A673 (cell line): ENCODE measurements around the gene HCAR1. TPM values are rescaled to one million over a fixed set of nuclear protein-coding genes. Genes with fewer than 3 reads are reported as not detected.
"Not testable (repeated sequence)": the region's sequence is repeated elsewhere in the genome, so short reads cannot be mapped to it uniquely, and the experiment has no call there.

Experiments used
- BruUV-seq: library from RNA; stranded (reverse); fragments of 400-500 nt; replicated peaks from 2 replicates; lab custom pipeline; 2021; lab: Mats Ljungman, UMichigan
- CTCF ChIA-PET: fragments of 300-600 bp; sonication (Branson Sonifier 250); formaldehyde crosslinking; loops from one replicate; lab custom pipeline; 2022; ENCODE audit warnings: antibody characterized with exemption; lab: Charles Lee
- POLR2A ChIA-PET: fragments of 300-600 bp; sonication (Branson Sonifier 250); formaldehyde crosslinking; loops from one replicate; lab custom pipeline; 2022; ENCODE audit warnings: antibody characterized with exemption; ENCODE audit not compliant: low non-redundant PET; lab: Charles Lee
- DNase-seq: peaks from one replicate; pipeline ENCODE4 v3.0.0-alpha.2; 2015; ENCODE audit warnings: low spot score
- H3K27ac ChIP-seq: fragments of 200-600 bp; sonication (generic); 2 replicates; pipeline ENCODE4 v1.5.1; 2016; ENCODE audit warnings: mixed run types, low read depth, mild to moderate bottlenecking, mixed read lengths, antibody characterized with exemption, low read length; ENCODE audit not compliant: poor library complexity, severe bottlenecking
- H3K27me3 ChIP-seq: fragments of 200-600 bp; sonication (generic); replicated peaks from 2 replicates; pipeline ENCODE4 v1.6.1; 2017; ENCODE audit warnings: mixed run types, low read depth, mild to moderate bottlenecking, mixed read lengths, antibody characterized with exemption, low read length; ENCODE audit not compliant: insufficient read depth, poor library complexity
- H3K36me3 ChIP-seq: fragments of 200-600 bp; sonication (generic); 2 replicates; pipeline ENCODE4 v1.6.1; 2016; ENCODE audit warnings: mixed run types, mild to moderate bottlenecking, mixed read lengths, antibody characterized with exemption, low read length; ENCODE audit not compliant: insufficient read depth, poor library complexity, severe bottlenecking
- H3K4me1 ChIP-seq: fragments of 200-600 bp; sonication (generic); 2 replicates; pipeline ENCODE4 v1.6.1; 2017; ENCODE audit warnings: mixed run types, mild to moderate bottlenecking, mixed read lengths, antibody characterized with exemption, low read length; ENCODE audit not compliant: insufficient read depth, poor library complexity, severe bottlenecking
- H3K4me3 ChIP-seq: fragments of 200-600 bp; sonication (generic); 2 replicates; pipeline ENCODE4 v1.5.1; 2016; ENCODE audit warnings: low read depth, mixed run types, mild to moderate bottlenecking, mixed read lengths, low read length; ENCODE audit not compliant: poor library complexity, severe bottlenecking
- H3K9me3 ChIP-seq: fragments of 200-600 bp; sonication (generic); 2 replicates; pipeline ENCODE4 v1.6.1; 2016; ENCODE audit warnings: mixed run types, low read depth, mild to moderate bottlenecking, mixed read lengths, antibody characterized with exemption, low read length; ENCODE audit not compliant: poor library complexity, severe bottlenecking
- EZH2 ChIP-seq: fragments of 200-600 bp; sonication (generic); IDR thresholded peaks from 2 replicates; pipeline ENCODE4 v1.6.1; 2017; ENCODE audit warnings: borderline replicate concordance, low read depth, mild to moderate bottlenecking, mixed read lengths, antibody characterized with exemption, low read length; ENCODE audit not compliant: poor library complexity, severe bottlenecking
- intact Hi-C: fragments of 100-400 bp; cut with micrococcal nuclease; formaldehyde crosslinking; loops from one replicate; pipeline ENCODE4 v1.10.0; 2022; ENCODE audit not compliant: unreplicated experiment
- total RNA-seq: library from RNA; stranded (reverse); gene quantifications from 2 replicates; pipeline ENCODE4 v1.2.3, GENCODE V29; 2021
- TF ChIP-seq, protein P1 (sequence below): fragments of 300-800, 200-600 bp; sonication (generic); conservative IDR thresholded peaks from 2 replicates; pipeline ENCODE4 v1.5.1; 2017; ENCODE audit warnings: low read depth, mild to moderate bottlenecking, antibody characterized with exemption, low read length, moderate library complexity, mixed read lengths

HCAR1 gene
- total RNA-seq, 1 experiment from 2014 or later = 1.9 TPM

DNA sequence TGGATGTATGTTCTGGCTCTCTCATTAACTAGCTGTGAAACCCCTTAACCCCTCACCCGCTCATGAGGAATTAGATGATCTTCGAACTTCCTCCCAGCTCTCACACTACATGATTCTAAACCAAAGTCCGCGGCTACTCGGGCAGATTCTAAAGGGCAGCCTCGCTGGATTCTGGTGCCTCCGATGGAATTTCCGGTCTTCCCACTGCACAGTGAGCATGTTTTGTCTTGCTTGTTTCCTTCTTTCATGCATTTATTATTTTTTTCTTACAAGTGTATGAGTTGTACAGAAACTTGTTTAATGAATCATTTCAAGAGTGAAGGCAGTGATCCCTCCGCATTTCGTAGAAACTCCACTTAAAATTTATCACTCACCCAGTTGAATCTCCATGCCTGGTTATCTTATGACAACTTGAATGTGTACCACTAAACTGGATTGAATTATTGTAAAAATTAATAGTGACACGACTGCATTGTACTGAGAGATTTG is 9.5 kb downstream of the HCAR1 start:
- intact Hi-C loops = no loop called here

DNA sequence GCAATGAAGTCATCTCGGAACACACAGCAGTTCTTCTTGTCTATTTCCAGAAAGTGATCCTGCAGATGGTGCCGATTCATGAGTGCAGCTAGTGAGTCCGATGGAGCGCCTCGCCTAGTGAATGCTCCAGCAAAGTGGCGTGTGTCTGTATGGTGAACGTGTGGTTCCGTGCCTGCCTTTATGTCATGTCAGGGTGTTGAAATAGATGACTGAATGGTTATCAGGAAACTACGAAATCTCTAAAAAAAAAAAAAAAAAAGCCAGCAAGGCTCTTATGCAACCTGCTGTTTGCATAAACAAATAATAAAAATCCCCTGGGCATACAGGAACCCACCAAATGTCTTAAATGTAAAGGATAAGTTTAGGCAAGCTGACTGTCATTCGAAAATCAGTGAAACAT is 14.0 kb downstream of the HCAR1 start, which contains the start of gene HCAR3:
HCAR3 (minus strand) TSS at position 154 of the 400 bp plus-strand sequence; CDS start at position 80, 74 bp downstream.
- H3K4me1 ChIP-seq, DNase-seq, intact Hi-C loops, H3K27ac ChIP-seq, H3K36me3 ChIP-seq, H3K27me3 ChIP-seq, BruUV-seq, H3K4me3 ChIP-seq, POLR2A ChIA-PET, CTCF ChIA-PET, H3K9me3 ChIP-seq: not testable (repeated sequence)

More for the DNA sequence above, 9.5 kb downstream of the HCAR1 start:
- H3K36me3 ChIP-seq = no peaks in the 10 kb centered on the region
- H3K4me3 ChIP-seq = no peak overlapping the region
- TF ChIP-seq EZH2 = no peak
- TF ChIP-seq, protein P1, sequence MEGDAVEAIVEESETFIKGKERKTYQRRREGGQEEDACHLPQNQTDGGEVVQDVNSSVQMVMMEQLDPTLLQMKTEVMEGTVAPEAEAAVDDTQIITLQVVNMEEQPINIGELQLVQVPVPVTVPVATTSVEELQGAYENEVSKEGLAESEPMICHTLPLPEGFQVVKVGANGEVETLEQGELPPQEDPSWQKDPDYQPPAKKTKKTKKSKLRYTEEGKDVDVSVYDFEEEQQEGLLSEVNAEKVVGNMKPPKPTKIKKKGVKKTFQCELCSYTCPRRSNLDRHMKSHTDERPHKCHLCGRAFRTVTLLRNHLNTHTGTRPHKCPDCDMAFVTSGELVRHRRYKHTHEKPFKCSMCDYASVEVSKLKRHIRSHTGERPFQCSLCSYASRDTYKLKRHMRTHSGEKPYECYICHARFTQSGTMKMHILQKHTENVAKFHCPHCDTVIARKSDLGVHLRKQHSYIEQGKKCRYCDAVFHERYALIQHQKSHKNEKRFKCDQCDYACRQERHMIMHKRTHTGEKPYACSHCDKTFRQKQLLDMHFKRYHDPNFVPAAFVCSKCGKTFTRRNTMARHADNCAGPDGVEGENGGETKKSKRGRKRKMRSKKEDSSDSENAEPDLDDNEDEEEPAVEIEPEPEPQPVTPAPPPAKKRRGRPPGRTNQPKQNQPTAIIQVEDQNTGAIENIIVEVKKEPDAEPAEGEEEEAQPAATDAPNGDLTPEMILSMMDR = no peak
- DNase-seq = no peak
- BruUV-seq = no TSS peak
- no peaks in the 10 kb centered on the region for H3K4me1 ChIP-seq
- no peak overlapping the region for H3K27ac ChIP-seq
- ChIA-PET POLR2A (no interaction called here), CTCF (no interaction called here)
- H3K9me3 ChIP-seq = no peaks in the 10 kb centered on the region
- no peaks in the 10 kb centered on the region for H3K27me3 ChIP-seq

DNA sequence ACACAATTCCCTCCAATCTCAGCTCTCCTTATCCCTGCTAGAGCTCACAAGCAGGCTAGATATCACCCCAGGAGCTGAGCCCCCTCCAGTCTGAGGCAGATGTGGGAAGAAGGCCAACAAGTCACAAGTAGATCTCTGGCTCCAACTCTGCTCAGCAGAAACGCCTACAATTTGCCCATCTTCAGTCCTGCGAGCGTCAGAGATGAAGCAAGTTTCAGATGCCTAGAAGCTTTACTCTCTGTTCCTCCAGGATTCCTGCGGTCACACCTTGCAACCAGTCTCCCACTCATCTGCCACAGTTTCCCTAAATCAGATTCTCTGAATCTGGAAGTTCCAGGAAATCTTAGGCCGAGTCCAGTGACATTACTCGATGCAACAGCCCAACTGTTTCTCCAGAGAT is 15.4 kb downstream of the HCAR1 start:
- CTCF ChIA-PET, H3K27me3 ChIP-seq, H3K4me1 ChIP-seq, POLR2A ChIA-PET, DNase-seq, intact Hi-C loops, BruUV-seq, H3K27ac ChIP-seq, H3K9me3 ChIP-seq, H3K4me3 ChIP-seq, H3K36me3 ChIP-seq: not testable (repeated sequence)

DNA sequence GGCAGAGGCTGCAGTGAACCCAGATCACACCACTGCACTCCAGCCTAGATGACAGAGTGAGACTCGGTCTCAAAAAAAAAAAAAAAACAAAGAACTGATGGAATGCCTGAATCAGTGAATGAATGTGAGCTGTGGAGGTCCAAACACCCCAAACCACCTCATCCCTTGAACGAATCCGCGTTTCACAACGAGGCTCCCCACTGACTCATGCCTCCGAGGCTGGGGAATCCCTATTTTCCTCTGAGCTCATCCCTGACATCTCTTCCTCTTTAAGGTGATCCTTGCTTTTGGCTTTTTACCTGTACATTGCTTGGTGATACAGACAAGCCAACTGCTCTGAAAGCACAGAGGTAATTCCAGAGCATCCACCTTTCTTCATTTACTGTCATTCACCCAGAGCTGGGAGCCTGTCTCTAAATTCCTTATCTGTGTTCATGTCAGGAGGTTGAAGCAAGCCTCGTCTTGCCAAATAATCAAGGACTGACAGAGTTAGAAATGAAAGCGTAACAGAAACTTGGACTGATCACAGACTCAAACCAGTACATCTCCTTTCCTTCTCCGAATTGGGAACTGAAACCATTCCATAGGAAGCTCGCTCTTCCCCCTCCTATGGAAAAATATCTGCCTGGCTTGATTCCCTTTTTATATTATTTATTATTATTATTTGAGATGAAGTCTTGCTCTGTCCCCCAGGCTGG is 17.0 kb downstream of the HCAR1 start:
- intact Hi-C loops, BruUV-seq, H3K36me3 ChIP-seq, H3K27me3 ChIP-seq, H3K4me1 ChIP-seq, H3K27ac ChIP-seq, H3K4me3 ChIP-seq, DNase-seq, H3K9me3 ChIP-seq, CTCF ChIA-PET, POLR2A ChIA-PET: not testable (repeated sequence)

DNA sequence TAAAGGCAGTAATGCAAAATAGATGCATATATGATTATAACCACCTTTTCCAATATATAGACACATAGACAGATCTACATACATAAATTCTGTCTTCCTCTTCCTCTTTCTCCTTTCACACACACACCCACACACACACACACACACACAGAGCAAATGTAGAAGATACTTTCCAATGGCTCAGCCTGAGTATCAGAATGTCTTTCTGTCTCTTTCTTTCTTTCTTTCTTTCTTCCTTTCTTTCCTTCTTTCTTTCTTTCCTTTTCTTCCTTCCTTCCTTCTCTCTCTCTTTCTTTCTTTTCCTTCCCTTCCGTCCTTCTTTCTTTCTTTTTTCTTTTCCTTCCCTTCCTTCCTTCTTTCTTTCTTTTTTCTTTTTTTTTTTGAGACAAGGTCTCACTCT is 19.4 kb downstream of the HCAR1 start:
- CTCF ChIA-PET, BruUV-seq: not testable (repeated sequence)

DNA sequence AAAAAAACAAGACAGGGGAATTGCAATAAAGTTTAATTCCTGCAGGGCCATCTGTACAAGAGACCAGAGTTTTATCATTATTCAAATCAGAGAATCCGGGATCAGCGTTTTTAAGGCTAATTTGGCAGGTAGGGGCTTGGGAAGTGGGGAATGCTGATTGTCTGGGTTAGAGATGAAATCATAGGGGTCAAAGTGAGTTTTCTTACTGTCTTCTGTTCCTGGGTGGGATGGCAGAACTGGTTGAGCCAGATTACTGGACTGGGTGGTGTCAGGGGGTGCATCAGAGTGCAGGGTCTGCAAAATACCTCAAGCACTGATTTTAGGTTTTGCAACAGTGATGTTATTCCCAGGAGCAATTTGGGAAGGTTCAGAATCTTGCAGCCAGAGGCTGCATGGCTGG is 20.3 kb downstream of the HCAR1 start:
- H3K27ac ChIP-seq, POLR2A ChIA-PET, H3K36me3 ChIP-seq, BruUV-seq, H3K9me3 ChIP-seq, H3K4me1 ChIP-seq, DNase-seq, CTCF ChIA-PET, H3K4me3 ChIP-seq, H3K27me3 ChIP-seq, intact Hi-C loops: not testable (repeated sequence)

More for the DNA sequence above, 19.4 kb downstream of the HCAR1 start:
- intact Hi-C loops, H3K27ac ChIP-seq, POLR2A ChIA-PET, DNase-seq, H3K4me3 ChIP-seq, H3K9me3 ChIP-seq, H3K36me3 ChIP-seq, H3K27me3 ChIP-seq, H3K4me1 ChIP-seq: not testable (repeated sequence)

DNA sequence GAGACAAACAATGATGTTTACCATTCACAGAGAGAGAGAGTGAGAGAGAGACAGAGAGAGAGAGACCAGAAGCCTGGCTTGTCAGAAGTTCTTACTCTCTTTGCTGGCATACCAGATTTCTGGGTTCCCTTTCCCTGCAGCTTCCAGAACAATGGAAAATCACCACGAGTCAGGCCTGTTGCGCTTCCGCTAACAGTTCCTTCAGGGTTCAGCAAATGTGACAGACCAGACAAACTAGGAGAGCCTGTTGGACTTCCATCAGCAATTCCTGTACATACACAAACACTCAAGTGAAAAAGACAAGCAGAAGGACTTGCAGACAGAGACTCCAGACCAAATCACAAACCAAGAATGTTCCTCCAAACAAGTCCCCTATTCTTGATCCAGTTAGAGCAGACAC is 21.4 kb downstream of the HCAR1 start:
- CTCF ChIA-PET, BruUV-seq, H3K4me3 ChIP-seq: not testable (repeated sequence)

More for the DNA sequence above, 21.4 kb downstream of the HCAR1 start:
- H3K9me3 ChIP-seq, H3K27ac ChIP-seq, H3K36me3 ChIP-seq, intact Hi-C loops, H3K4me1 ChIP-seq, H3K27me3 ChIP-seq, POLR2A ChIA-PET, DNase-seq: not testable (repeated sequence)
